ENCODE data around the gene AIP. TPM values are rescaled to one million over a fixed set of nuclear protein-coding genes. Genes with fewer than 3 reads are reported as not detected.

AIP gene
- 82.7 TPM for total RNA-seq

DNA sequence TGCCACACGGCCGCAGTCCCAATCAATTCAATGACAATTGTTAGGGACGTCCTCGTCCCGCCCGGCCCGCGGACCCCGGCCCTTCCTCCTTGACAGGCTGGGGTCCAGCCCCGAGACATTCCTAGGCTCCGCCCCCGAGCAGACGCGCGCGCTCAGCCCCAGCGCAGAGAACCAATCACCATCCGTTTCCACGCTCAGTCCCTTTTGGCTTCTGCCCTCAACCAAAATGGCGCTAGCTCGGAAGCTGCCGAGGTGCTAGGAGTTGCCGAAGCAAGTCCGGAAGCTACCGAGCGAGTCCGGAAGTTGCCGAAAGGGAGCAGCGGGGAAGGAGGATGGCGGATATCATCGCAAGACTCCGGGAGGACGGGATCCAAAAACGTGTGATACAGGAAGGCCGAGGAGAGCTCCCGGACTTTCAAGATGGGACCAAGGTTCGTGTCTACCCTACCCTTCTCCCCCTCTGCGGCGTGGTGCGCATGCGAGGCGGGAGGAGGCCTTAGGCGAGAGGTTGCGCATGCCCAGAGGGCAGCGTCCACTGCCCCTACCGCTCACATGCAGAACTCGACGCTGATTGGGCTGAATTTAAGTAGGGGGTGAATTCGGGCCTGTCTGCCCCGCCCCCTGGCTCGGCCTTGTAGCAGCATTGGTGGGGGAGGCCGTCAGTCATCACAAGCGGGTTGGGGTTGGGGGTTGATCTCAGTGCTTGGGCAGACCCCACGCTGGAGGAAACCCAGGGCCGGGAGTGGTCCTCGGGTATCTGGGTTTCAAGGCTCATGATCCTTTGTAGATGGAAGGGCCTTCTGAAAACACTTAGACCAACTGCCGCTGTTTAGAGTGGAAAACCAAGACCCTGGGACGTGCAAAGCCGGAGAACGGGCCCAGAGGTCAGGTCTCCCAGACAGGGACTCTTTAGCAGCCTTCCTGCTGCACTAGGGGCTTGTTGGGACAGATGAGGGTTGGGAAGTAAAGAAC lies at the start of gene AIP:
TSS of gene AIP (plus strand) at position 200 of the 972 bp plus-strand sequence. CDS start at position 333, 133 bp downstream.
- TF ChIP-seq POLR2A (IDR thresholded peaks at IDR 0.05) (peak in 1 of 2 donors; percentile 28), POLR2AphosphoS5 (IDR thresholded peaks at IDR 0.05; ENCODE audit: insufficient read depth in 1 of 2, low read depth in 1 of 2) (peak; percentile 96 to 97), CTCF (IDR thresholded peaks at IDR 0.05) (peak in 1 of 3 experiments; percentile 25)
- no peaks in the 10 kb centered on the region for H3K9me3 ChIP-seq
- H3K27me3 ChIP-seq: no peaks in the 10 kb centered on the region
- intact Hi-C loops (cut with DNase I): no loop called here
- H3K4me3 ChIP-seq: peak within 1 kb of the TSS; percentile 55 to 61
- peaks cover 0 to 11% of the 10 kb centered on the region in 2 donors for H3K36me3 ChIP-seq
- H3K27ac ChIP-seq: peak within 1 kb of the TSS; percentile 78
- DNase-seq (ENCODE audit: extremely low spot score in 2 of 2): peak in 1 of 2 donors; percentile 97
- peaks cover 33% of the 10 kb centered on the region for H3K4me1 ChIP-seq

DNA sequence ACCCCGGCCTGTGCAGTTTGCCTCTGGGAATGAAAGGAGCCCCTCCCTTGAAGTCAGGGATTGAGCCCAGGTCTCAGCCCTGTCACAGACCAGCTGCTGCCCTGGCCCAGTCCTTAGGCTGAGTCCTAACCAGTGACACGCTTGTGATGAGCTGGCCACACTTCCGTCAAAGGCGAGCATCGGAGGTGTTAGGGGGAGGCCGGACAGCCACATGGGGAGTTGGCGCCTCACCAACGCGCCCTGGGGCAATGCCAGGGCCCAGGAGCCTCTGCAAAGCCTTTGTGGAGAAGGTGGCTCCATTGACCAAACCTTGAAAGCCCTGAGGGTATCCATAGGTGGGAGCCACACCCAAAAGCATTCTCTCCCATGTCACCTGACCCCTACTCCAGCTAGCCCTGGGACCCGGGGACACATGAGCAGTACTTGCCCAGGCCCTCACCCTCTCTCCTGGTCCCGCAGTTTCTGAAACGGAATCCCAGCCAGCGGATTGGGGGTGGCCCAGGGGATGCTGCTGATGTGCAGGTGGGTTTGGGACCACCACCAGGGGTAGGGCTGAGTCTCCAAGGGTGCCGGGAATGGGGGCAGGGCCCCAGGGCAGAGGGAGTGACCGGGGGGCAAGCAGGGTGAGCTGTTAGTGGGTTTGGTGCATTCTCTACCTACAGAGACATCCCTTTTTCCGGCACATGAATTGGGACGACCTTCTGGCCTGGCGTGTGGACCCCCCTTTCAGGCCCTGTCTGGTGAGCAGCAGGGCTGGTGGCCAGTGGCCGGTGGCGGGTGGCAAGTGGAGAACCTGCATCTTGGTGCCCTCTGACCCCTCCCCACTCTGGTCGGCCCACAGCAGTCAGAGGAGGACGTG lies 49.1 kb upstream of the AIP start:
- DNase-seq (ENCODE audit: extremely low spot score in 2 of 2): no peak
- H3K4me3 ChIP-seq: no peak overlapping the region
- no peak for TF ChIP-seq CTCF (IDR thresholded peaks at IDR 0.05)
- no peak for TF ChIP-seq POLR2AphosphoS5 (IDR thresholded peaks at IDR 0.05; ENCODE audit: insufficient read depth in 1 of 2, low read depth in 1 of 2)
- no peak for TF ChIP-seq POLR2A (IDR thresholded peaks at IDR 0.05)
- peaks cover 0 to 43% of the 10 kb centered on the region in 2 donors for H3K36me3 ChIP-seq
- H3K27me3 ChIP-seq: no peaks in the 10 kb centered on the region
- H3K9me3 ChIP-seq: no peaks in the 10 kb centered on the region
- H3K27ac ChIP-seq: no peak overlapping the region
- H3K4me1 ChIP-seq: peaks cover 41% of the 10 kb centered on the region
- intact Hi-C loops (cut with DNase I): no loop called here

GRCh38 chr11:67434395-67434881 lies 48.4 kb upstream of the AIP start:
- intact Hi-C loops (cut with DNase I): no loop called here
- Histone ChIP-seq H3K36me3 (peaks cover 0 to 45% of the 10 kb centered on the region in 2 donors), H3K4me3 (no peak overlapping the region), H3K9me3 (no peaks in the 10 kb centered on the region), H3K4me1 (peaks cover 39% of the 10 kb centered on the region), H3K27me3 (no peaks in the 10 kb centered on the region), H3K27ac (no peak overlapping the region)
- DNase-seq (ENCODE audit: extremely low spot score in 2 of 2): no peak
- TF ChIP-seq POLR2A (IDR thresholded peaks at IDR 0.05): no peak
- no peak for TF ChIP-seq POLR2AphosphoS5 (IDR thresholded peaks at IDR 0.05; ENCODE audit: insufficient read depth in 1 of 2, low read depth in 1 of 2)
- no peak for TF ChIP-seq CTCF (IDR thresholded peaks at IDR 0.05)

DNA sequence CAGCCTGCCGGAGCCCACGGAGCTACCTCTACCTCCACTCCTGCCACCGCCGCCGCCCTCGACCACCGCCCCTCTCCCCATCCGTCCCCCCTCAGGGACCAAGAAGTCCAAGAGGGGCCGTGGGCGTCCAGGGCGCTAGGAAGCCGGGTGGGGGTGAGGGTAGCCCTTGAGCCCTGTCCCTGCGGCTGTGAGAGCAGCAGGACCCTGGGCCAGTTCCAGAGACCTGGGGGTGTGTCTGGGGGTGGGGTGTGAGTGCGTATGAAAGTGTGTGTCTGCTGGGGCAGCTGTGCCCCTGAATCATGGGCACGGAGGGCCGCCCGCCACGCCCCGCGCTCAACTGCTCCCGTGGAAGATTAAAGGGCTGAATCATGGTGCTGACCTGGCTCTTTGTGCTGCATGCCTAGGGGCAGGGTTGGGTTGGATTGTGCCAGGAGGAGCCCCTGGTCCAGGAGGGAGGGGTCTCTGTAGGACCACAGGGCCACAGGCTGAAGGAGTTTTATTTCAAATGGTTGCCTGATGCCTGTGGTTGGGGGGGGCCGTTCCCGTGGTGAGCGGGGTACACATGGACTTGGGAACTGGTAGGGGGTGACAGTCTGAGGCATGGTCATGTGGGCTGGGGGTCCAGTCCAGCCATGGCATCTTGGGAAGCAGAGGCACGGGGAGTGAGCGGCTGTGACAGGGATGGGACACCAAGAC lies 47.6 kb upstream of the AIP start:
- Histone ChIP-seq H3K4me1 (peaks cover 39% of the 10 kb centered on the region), H3K36me3 (peaks cover 0 to 52% of the 10 kb centered on the region in 2 donors), H3K27ac (no peak overlapping the region), H3K9me3 (no peaks in the 10 kb centered on the region), H3K4me3 (no peak overlapping the region), H3K27me3 (no peaks in the 10 kb centered on the region)
- no peak for DNase-seq (ENCODE audit: extremely low spot score in 2 of 2)
- TF ChIP-seq POLR2AphosphoS5 (IDR thresholded peaks at IDR 0.05; ENCODE audit: insufficient read depth in 1 of 2, low read depth in 1 of 2): no peak
- intact Hi-C loops (cut with DNase I): no loop called here
